ENCODE results near the gene ZNF839.
"Not testable (repeated sequence)": the region's sequence is repeated elsewhere in the genome, so short reads cannot be mapped to it uniquely, and the experiment has no call there.

ZNF839 gene

DNA sequence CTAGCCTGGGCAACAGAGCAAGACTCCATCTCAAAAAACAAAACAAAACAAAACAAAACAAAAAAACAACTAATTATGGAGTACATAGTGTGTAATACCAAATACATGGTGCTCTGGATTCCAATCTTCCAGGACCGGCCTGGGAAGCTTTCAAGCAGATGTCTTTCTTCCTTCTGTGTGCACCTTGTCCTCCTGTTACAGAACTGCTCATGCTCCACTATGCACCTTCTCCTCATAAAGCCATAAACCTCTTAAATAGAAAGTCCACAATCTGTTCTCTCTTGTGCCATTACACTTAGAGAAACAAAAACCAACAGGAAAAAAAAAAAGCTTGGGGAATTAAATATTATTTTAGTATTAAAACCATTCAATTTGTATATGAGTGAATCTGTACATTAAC is 27.1 kb upstream of the ZNF839 start:
- no peak for DNase-seq (ENCODE audit: low read depth in 1 of 2, low spot score in 1 of 2)
- TF ChIP-seq JUND (IDR thresholded peaks at IDR 0.05; ENCODE audit: low read depth) = no peak
- in situ Hi-C loops (cut with HindIII; ENCODE audit: low pct_unique_long_range_greater_than_20kb, low sequenced_read_pairs) = no loop called here

DNA sequence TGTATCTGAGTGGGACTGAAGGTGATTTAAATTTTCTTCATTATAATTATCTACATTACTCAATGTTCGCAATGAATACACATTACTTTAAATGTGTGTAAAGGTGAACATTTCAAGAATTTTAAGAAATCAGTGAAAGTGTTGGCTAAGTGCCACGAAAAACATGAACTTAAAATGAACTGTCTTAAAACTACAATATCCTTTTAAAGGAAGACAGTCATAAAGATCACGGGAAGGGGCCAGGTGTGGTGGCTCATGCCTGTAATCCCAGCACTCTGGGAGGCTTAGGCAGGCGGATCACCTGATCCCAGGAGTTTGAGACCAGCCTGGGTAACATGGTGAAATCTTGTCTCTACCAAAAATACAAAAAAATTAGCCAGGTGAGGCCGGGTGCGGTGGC is 25.8 kb upstream of the ZNF839 start:
- in situ Hi-C loops (cut with HindIII; ENCODE audit: low pct_unique_long_range_greater_than_20kb, low sequenced_read_pairs) = no loop called here
- no peak for DNase-seq (ENCODE audit: low read depth in 1 of 2, low spot score in 1 of 2)
- TF ChIP-seq JUND (IDR thresholded peaks at IDR 0.05; ENCODE audit: low read depth) = no peak

DNA sequence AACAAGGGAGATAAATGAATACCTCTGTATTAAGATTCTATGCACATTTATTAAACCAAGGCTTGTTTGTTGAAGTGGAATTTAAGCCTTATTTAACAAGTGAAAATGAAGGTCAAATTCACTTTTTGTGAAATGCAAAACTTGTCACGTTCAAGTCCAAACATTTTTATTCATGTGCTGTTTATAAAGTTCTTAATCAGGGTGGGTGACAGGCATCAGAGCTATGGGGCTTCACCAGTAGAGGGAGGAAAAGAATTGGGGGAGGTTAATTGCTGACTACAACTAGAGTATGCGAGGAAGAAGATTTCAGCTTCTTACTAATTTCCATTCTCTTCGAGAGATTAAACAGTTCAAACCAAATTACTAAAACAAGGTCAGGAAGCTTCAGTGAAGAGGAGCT is 24.3 kb upstream of the ZNF839 start:
- TF ChIP-seq JUND (IDR thresholded peaks at IDR 0.05; ENCODE audit: low read depth) = no peak
- in situ Hi-C loops (cut with HindIII; ENCODE audit: low pct_unique_long_range_greater_than_20kb, low sequenced_read_pairs) = no loop called here
- DNase-seq (ENCODE audit: low read depth in 1 of 2, low spot score in 1 of 2) = no peak

DNA sequence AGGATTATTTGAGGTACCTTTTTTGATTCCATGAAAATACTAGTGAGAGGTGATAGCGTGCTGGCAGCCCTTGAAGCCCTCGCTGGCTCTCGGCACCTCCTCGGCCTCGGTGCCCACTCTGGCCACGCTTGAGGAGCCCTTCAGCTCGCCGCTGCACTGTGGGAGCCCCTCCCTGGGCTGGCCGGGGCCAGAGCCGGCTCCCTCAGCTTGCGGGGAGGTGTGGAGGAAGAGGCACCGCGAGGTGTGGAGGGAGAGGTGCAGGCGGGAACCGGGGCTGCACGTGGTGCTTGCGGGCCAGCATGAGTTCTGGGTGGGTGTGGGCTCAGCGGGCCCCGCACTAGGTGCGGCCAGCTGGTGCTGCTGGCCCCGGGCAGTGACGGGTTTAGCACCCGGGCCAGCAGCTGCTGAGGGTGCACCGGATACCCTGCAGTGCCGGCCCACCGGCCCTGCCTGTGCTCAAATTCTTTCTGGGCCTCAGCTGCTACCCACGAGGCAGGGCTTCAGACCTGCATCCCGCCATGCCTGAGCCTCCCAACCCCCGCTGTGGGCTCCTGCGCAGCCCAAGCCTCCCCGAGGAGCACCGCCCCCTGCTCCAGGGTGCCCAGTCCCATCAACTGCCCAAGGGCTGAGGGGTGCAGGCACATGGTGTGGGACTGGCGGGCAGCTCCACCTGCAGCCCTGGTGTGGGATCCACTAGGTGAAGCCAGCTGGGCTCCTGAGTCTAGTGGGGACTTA is 21.9 kb upstream of the ZNF839 start:
- in situ Hi-C loops (cut with HindIII; ENCODE audit: low pct_unique_long_range_greater_than_20kb, low sequenced_read_pairs) = no loop called here
- no peak for DNase-seq (ENCODE audit: low read depth in 1 of 2, low spot score in 1 of 2)
- TF ChIP-seq JUND (IDR thresholded peaks at IDR 0.05; ENCODE audit: low read depth) = no peak

DNA sequence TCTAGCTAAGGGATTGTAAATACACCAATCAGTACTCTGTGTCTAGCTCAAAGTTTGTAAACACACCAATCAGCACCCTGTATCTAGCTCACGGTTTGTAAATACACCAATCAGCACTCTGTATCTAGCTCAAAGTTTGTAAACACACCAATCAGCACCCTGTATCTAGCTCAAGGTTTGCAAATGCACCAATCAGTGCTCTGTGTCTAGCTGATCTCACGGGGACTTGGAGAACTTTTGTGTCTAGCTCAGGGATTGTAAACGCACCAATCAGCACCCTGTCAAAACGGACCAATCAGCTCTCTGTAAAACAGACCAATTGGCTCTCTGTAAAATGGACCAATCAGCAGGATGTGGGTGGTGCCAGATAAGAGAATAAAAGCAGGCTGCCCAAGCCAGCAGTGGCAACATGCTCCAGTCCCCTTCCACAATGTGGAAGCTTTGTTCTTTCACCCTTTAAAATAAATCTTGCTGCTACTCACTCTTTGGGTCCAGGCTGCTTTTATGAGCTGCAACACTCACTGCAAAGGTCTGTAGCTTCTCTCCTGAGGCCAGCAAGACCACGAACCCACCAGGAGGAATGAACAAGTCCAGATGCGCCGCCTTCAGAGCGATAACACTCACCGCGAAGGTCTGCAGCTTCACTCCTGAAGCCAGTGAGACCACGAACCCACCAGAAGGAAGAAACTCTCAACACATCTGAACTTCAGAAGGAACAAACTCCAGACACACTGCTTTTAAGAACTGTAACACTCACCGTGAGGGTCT is 21.1 kb upstream of the ZNF839 start:
- DNase-seq (ENCODE audit: low read depth in 1 of 2, low spot score in 1 of 2); in situ Hi-C loops (cut with HindIII; ENCODE audit: low pct_unique_long_range_greater_than_20kb, low sequenced_read_pairs): not testable (repeated sequence)

DNA sequence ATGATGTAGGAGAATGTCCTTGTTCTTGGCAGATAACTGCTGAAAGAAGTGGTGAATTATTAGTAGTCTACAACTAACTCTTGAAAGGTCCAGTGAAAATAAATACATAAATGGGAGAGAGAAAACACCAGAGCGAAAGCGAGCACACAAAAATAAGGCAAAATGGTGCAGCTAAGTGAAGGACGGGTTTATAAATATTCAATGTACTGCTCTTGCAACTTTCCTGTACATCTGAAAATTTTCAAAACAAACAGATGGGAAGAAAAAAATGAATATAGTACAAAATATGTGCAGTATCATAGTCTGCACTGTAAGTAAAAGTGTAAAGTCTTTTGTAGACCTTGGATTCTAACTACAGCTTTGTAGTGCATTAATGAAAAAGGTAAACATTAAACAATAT is 15.9 kb upstream of the ZNF839 start:
- in situ Hi-C loops (cut with HindIII; ENCODE audit: low pct_unique_long_range_greater_than_20kb, low sequenced_read_pairs) = no loop called here
- no peak for TF ChIP-seq JUND (IDR thresholded peaks at IDR 0.05; ENCODE audit: low read depth)
- DNase-seq (ENCODE audit: low read depth in 1 of 2, low spot score in 1 of 2) = no peak

DNA sequence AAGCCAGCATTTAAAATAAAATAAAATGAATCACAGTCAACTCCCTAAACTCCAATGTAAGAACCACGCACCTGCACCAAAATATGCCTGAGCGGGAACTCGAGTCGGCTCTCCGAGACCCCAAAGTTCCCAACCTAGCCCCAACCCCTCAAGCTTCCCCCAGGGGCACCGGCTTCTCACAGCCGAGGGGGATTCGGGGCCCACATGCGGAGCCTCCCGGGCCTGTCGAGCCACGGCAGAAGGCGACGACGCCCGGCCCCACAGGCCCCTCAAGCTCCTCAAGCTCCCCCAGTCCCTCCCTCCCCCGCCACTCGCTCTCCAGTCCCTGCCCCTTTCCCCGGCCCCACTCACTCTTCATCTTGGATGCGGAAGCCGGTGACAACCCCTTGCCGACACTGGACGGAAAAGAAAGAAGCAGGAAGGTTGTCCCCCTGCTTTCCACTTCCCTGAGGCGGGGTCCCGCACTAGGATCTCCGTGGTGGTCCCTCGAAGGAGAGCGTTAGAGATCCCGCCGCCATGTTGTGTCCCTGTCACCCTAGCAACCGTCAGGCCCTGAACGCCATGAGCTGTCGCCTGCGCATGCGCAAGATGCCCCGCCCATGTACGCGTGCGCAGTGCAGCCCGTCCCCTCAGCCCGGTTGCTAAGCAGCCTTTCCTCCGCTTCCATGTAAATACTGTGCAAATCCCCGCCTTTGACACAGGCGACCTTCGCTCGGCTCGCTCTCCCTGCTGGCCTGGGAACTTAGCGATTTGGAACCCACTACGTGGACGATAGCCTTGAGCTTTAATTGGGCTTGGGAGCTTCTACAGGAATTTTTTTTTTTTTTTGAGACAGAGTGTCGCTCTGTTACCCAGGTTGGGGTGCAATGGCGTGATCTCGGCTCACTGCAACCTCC is 14.7 kb upstream of the ZNF839 start, which contains the start of gene MOK:
MOK (minus strand) TSS at position 554 of the 896 bp plus-strand sequence; CDS start at position 358, 196 bp downstream.
- in situ Hi-C loops (cut with HindIII; ENCODE audit: low pct_unique_long_range_greater_than_20kb, low sequenced_read_pairs) = no loop called here
- DNase-seq (ENCODE audit: low read depth in 1 of 2, low spot score in 1 of 2) = peak; percentile 98
- no peak for TF ChIP-seq JUND (IDR thresholded peaks at IDR 0.05; ENCODE audit: low read depth)

DNA sequence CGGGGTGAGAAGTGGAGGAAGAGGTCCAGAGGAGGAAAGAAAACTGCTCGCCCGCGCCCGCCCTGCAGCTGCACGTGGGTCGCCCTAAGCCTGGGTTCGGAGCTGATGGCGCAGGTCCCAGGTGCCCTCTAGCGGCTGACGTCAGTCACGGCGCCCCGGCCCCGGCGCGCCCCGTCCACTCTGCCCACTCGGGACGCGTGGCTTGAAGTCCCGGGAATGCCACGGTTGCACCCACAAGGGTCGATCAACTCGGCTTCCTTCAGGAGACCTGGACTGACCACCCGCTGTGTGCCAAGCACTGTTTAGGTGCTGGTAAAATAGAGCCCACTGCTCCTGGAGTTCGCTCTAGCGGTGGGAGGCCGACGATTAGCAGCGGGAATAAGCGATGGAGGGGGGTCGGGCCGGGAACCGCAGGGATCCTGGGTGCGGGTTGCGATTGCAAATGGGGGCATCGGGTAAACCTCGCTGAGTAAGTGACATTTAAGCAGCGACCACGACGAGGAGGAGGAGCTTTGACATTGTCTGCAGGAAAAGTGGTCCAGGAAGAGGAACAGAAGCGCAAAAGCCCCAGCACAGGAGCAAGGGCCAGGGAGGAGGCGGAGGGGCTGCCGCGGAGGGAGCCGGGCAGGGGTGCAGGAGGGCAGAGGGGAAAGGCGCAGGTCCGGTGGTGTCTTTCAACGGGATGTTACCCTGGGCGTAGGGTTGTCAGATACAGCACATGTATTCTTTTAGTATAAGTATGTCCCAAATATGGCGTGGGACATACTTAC is 5.1 kb upstream of the ZNF839 start:
- in situ Hi-C loops (cut with HindIII; ENCODE audit: low pct_unique_long_range_greater_than_20kb, low sequenced_read_pairs) = no loop called here
- peak; percentile 87 to 90 for DNase-seq (ENCODE audit: low read depth in 1 of 2, low spot score in 1 of 2)
- no peak for TF ChIP-seq JUND (IDR thresholded peaks at IDR 0.05; ENCODE audit: low read depth)

DNA sequence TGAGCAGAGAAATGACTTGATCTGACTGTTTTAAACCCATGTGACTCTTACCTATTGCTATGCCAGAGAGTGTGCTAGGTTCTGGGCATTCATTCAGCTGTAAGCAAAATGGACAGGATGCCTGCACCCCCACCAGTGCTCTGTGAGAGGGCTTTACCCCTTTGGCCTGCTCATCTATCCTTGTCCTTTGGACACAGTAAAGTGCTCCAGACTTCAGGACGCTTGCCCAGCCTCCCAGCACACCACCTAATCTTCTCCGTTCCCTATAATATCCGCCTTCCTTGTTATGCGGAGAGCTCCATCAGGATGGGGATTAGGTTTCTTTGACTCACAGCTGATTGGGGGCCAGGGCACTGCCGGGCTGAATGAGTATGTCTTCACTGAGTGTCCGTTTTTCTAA is 4.4 kb upstream of the ZNF839 start:
- TF ChIP-seq JUND (IDR thresholded peaks at IDR 0.05; ENCODE audit: low read depth) = no peak
- in situ Hi-C loops (cut with HindIII; ENCODE audit: low pct_unique_long_range_greater_than_20kb, low sequenced_read_pairs) = no loop called here
- DNase-seq (ENCODE audit: low read depth in 1 of 2, low spot score in 1 of 2) = no peak

DNA sequence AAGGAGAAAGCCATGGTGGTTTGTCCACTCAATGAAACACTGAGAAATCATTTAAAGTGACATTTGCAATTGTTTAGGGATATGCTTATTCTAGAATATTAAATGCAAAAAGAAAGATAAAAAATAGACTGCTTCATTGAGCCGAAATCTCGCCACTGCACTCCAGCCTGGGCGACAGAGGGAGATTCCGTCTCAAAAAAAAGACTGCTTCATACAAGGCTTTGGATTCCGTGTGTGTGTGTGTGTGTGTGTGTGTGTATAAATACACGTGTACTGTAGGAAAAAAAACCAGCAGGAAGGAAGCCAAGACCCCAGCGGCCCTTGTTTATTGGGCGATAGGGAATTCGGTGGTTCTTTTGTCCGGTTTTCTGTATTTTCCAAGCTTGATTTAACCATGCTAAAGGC is 3.2 kb upstream of the ZNF839 start:
- in situ Hi-C loops (cut with HindIII; ENCODE audit: low pct_unique_long_range_greater_than_20kb, low sequenced_read_pairs) = no loop called here
- TF ChIP-seq JUND (IDR thresholded peaks at IDR 0.05; ENCODE audit: low read depth) = no peak
- peak in 1 of 2 experiments; percentile 57 for DNase-seq (ENCODE audit: low read depth in 1 of 2, low spot score in 1 of 2)

DNA sequence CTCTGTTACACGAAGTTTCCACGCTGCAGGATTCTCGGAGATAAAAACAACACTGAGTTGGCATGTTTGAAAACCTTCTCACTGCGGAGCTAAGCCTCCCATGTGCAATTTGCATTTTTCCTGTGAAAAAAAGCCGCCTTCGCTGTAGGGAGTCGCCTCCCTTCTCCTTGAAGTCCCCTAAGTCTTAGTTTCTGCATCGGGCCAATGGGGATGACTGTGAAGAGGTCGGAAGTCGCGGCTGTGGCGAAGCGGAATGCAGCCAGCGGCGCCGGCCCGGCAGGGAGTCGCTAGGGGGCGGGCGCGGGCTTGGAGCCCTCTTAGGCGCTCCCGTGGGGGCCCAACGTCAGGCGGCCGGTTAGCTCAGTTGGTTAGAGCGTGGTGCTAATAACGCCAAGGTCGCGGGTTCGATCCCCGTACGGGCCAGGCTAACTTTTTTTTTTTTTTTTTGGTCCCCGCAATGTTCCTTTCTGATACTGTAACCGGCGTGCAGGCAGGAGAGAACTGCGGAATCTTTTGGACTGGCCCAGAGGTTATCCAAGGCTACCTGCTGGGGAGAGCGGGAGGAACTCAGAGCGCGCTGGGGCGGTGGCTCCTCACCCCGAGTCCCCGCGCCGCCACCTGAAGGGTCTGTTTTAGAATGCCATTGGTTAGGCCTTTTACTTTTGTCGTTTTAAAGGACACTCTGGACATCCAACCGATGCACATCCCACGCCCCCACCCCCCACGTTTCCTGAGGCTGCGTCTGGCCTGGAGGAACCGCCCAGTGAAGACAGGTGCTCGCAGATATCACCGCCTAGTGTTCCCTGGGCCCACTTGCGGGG is 2.6 kb upstream of the ZNF839 start:
- DNase-seq (ENCODE audit: low read depth in 1 of 2, low spot score in 1 of 2) = peak; percentile 80 to 95
- in situ Hi-C loops (cut with HindIII; ENCODE audit: low pct_unique_long_range_greater_than_20kb, low sequenced_read_pairs) = no loop called here
- no peak for TF ChIP-seq JUND (IDR thresholded peaks at IDR 0.05; ENCODE audit: low read depth)
